Uterus (tissue), 4 donors: ENCODE data around the gene GJB5. TPM values are rescaled to one million over a fixed set of nuclear protein-coding genes. Genes with fewer than 3 reads are reported as not detected.

Experiments used
- DNase-seq, 2 donors: peaks; one replicate each; pipeline ENCODE4 v3.0.0-alpha.2; 2019 to 2020
- H3K27ac ChIP-seq, 2 donors: fragments of 200-600 bp; sonication (generic); 1 replicate in 1 of 2; 2 replicates in 1 of 2; pipeline ENCODE4 v1.5.1; 2016 to 2018
- H3K27me3 ChIP-seq, 2 donors: fragments of 200-600 bp; sonication (generic); one replicate each; pipeline ENCODE4 v1.5.1; 2018 to 2019; ENCODE audit warnings: control low read depth in 1 of 2
- H3K36me3 ChIP-seq, 2 donors: fragments of 200-600 bp; sonication (generic); one replicate each; pipeline ENCODE4 v1.5.1; 2019; ENCODE audit warnings: control low read depth in 1 of 2
- H3K4me1 ChIP-seq, 2 donors: fragments of 200-600 bp; sonication (generic); one replicate each; pipeline ENCODE4 v1.5.1; 2018 to 2019; ENCODE audit warnings: control low read depth in 1 of 2
- H3K4me3 ChIP-seq, 2 donors: fragments of 200-600 bp; sonication (generic); 1 replicate in 1 of 2; 2 replicates in 1 of 2; pipeline ENCODE4 v1.5.1; 2018 to 2019; ENCODE audit warnings: mild to moderate bottlenecking in 1 of 2
- H3K9me3 ChIP-seq, 2 donors: fragments of 200-600 bp; sonication (generic); one replicate each; pipeline ENCODE4 v1.5.1; 2019; ENCODE audit warnings: control low read depth in 1 of 2
- CTCF ChIP-seq, 4 experiments: fragments of 200-600 bp in 2 of 4; fragments of 450-650 bp in 2 of 4; sonication (generic) in 2 of 4; IDR thresholded peaks; one replicate each; pipeline ENCODE4 v1.5.1; 2016 to 2019; ENCODE audit warnings: antibody characterized with exemption in 4 of 4, mild to moderate bottlenecking in 2 of 4, moderate library complexity in 1 of 4
- POLR2A ChIP-seq, 2 donors: fragments of 450-650 bp; IDR thresholded peaks; one replicate each; pipeline ENCODE4 v1.6.1; 2016; ENCODE audit warnings: antibody characterized with exemption in 2 of 2, mild to moderate bottlenecking in 1 of 2, moderate library complexity in 1 of 2
- intact Hi-C: fragments of 100-400 bp; cut with DNase I; formaldehyde crosslinking; loops from one replicate; pipeline ENCODE4 v1.15.1; 2023; ENCODE audit warnings: low total_unique reads
- total RNA-seq, 4 donors: library from RNA; depleted of rRNA in 3 of 4; stranded (reverse); fragments of >200 nt in 3 of 4; gene quantifications; one replicate each; pipeline versions ENCODE4 v1.1.0 to v1.2.4, GENCODE V29; 2014 to 2023
- donor health status: DM: yes; HTN: yes; CAD: no.

GJB5 gene
- total RNA-seq, 4 donors from 2014 or later, result 0.41 TPM; not detected in 3

GRCh38 chr1:34711485-34711884 lies 43.4 kb upstream of the GJB5 start:
- TF ChIP-seq CTCF (IDR thresholded peaks at IDR 0.05) (no peak), POLR2A (IDR thresholded peaks at IDR 0.05) (no peak)

GRCh38 chr1:34712007-34712688 lies 42.7 kb upstream of the GJB5 start:
- TF ChIP-seq CTCF (IDR thresholded peaks at IDR 0.05) (no peak), POLR2A (IDR thresholded peaks at IDR 0.05) (no peak)
- H3K9me3 ChIP-seq, result no peaks in the 10 kb centered on the region
- peak in 1 of 2 donors; percentile 17 for DNase-seq
- intact Hi-C loops, result no loop called here
- H3K36me3 ChIP-seq, result no peaks in the 10 kb centered on the region
- H3K4me1 ChIP-seq, result no peaks in the 10 kb centered on the region
- no peaks in the 10 kb centered on the region for H3K27me3 ChIP-seq
- H3K4me3 ChIP-seq, result no peak overlapping the region
- no peak overlapping the region for H3K27ac ChIP-seq

More at GRCh38 chr1:34711485-34711884, 43.4 kb upstream of the GJB5 start:
- intact Hi-C loops, result no loop called here
- no peaks in the 10 kb centered on the region for H3K36me3 ChIP-seq
- H3K4me3 ChIP-seq, result no peak overlapping the region
- H3K27me3 ChIP-seq, result no peaks in the 10 kb centered on the region
- no peaks in the 10 kb centered on the region for H3K4me1 ChIP-seq
- H3K27ac ChIP-seq, result no peak overlapping the region
- no peak for DNase-seq
- no peaks in the 10 kb centered on the region for H3K9me3 ChIP-seq

- H3K4me1 ChIP-seq, result no peaks in the 10 kb centered on the region
- intact Hi-C loops, result no loop called here
- no peaks in the 10 kb centered on the region for H3K27me3 ChIP-seq
- no peak overlapping the region for H3K4me3 ChIP-seq
- peak in 1 of 2 donors; percentile 37 for DNase-seq
- H3K27ac ChIP-seq, result no peak overlapping the region
- H3K36me3 ChIP-seq, result no peaks in the 10 kb centered on the region
- H3K9me3 ChIP-seq, result no peaks in the 10 kb centered on the region
- TF ChIP-seq POLR2A (IDR thresholded peaks at IDR 0.05) (no peak), CTCF (IDR thresholded peaks at IDR 0.05) (no peak)
Measured at GRCh38 chr1:34713443-34713842, 41.4 kb upstream of the GJB5 start.

- TF ChIP-seq CTCF (IDR thresholded peaks at IDR 0.05) (no peak), POLR2A (IDR thresholded peaks at IDR 0.05) (no peak)
- no peak overlapping the region for H3K4me3 ChIP-seq
- H3K4me1 ChIP-seq, result no peaks in the 10 kb centered on the region
- H3K27ac ChIP-seq, result no peak overlapping the region
- no peaks in the 10 kb centered on the region for H3K36me3 ChIP-seq
- intact Hi-C loops, result no loop called here
- no peaks in the 10 kb centered on the region for H3K27me3 ChIP-seq
- no peak for DNase-seq
- no peaks in the 10 kb centered on the region for H3K9me3 ChIP-seq
Measured at GRCh38 chr1:34714386-34714785, 40.5 kb upstream of the GJB5 start.

- intact Hi-C loops, result no loop called here
- no peaks in the 10 kb centered on the region for H3K4me1 ChIP-seq
- TF ChIP-seq CTCF (IDR thresholded peaks at IDR 0.05) (no peak), POLR2A (IDR thresholded peaks at IDR 0.05) (no peak)
- no peak for DNase-seq
- H3K9me3 ChIP-seq, result no peaks in the 10 kb centered on the region
- H3K27ac ChIP-seq, result no peak overlapping the region
- H3K4me3 ChIP-seq, result no peak overlapping the region
- H3K27me3 ChIP-seq, result no peaks in the 10 kb centered on the region
- no peaks in the 10 kb centered on the region for H3K36me3 ChIP-seq
Measured at GRCh38 chr1:34715139-34715538, 39.7 kb upstream of the GJB5 start.
